ENCODE data around the gene SUN1. TPM values are rescaled to one million over a fixed set of nuclear protein-coding genes. Genes with fewer than 3 reads are reported as not detected.

Gene SUN1
- total and polyA plus RNA-seq, 9 of the 15 experiments (the other 6 are each of a cell fraction or from before 2014, with no cell fraction given): 36.8 to 132 (median 62.3) TPM

DNA sequence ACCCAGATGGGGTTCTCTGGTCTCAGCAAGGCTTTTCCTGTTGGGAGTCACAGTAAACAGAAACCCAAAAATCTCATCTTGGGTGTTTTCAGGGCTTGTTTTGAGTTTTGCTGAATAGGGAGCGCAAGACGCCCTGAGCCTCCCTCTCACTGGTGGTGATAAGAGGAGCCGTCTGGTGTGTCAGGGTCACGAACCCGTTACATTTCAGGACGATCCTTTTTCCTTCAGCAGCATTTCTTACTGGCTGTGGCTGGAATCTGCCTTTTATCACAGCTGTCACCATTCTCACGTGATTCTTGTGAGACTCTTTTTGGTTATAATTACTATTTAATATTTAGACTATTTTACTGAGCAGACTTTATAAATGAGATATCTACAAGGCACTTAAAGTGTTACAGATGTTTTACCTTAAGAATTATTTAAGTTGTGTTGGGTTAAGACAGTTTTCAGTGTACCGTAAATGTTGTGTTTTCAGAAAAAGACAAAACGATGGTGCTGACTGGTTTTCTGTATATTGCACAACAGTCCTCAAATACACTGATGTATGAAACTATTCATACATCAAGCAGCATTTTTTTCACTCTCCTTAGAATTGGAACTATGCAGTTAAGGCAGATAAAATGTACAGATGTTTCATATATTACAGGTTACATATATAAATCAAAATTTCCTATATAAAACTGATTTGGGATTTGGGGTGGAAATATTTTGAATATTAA, 41.9 kb downstream of the SUN1 start (continued):
- TF ChIP-seq, protein P1, sequence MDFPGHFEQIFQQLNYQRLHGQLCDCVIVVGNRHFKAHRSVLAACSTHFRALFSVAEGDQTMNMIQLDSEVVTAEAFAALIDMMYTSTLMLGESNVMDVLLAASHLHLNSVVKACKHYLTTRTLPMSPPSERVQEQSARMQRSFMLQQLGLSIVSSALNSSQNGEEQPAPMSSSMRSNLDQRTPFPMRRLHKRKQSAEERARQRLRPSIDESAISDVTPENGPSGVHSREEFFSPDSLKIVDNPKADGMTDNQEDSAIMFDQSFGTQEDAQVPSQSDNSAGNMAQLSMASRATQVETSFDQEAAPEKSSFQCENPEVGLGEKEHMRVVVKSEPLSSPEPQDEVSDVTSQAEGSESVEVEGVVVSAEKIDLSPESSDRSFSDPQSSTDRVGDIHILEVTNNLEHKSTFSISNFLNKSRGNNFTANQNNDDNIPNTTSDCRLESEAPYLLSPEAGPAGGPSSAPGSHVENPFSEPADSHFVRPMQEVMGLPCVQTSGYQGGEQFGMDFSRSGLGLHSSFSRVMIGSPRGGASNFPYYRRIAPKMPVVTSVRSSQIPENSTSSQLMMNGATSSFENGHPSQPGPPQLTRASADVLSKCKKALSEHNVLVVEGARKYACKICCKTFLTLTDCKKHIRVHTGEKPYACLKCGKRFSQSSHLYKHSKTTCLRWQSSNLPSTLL (IDR thresholded peaks at IDR 0.05): peak; percentile 17; the same call in 1 of the 2 replicates
- peak; percentile 85 for TF ChIP-seq MEIS2 (IDR thresholded peaks at IDR 0.05; ENCODE audit: partially characterized antibody)
- no peak for TF ChIP-seq MTA2 (IDR thresholded peaks at IDR 0.05; ENCODE audit: low read depth)
- no peak for TF ChIP-seq ELF1 (tag; IDR thresholded peaks at IDR 0.05)
- TF ChIP-seq, protein P2, sequence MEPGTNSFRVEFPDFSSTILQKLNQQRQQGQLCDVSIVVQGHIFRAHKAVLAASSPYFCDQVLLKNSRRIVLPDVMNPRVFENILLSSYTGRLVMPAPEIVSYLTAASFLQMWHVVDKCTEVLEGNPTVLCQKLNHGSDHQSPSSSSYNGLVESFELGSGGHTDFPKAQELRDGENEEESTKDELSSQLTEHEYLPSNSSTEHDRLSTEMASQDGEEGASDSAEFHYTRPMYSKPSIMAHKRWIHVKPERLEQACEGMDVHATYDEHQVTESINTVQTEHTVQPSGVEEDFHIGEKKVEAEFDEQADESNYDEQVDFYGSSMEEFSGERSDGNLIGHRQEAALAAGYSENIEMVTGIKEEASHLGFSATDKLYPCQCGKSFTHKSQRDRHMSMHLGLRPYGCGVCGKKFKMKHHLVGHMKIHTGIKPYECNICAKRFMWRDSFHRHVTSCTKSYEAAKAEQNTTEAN (CRISPR knock-in tag; IDR thresholded peaks at IDR 0.05): no peak
- TF ChIP-seq CBX5 (IDR thresholded peaks at IDR 0.05; ENCODE audit: borderline replicate concordance, low read depth): no peak
- TF ChIP-seq, protein P3, sequence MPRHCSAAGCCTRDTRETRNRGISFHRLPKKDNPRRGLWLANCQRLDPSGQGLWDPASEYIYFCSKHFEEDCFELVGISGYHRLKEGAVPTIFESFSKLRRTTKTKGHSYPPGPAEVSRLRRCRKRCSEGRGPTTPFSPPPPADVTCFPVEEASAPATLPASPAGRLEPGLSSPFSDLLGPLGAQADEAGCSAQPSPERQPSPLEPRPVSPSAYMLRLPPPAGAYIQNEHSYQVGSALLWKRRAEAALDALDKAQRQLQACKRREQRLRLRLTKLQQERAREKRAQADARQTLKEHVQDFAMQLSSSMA (CRISPR knock-in tag; IDR thresholded peaks at IDR 0.05): no peak
- no peak for TF ChIP-seq TCFL5 (CRISPR knock-in tag; conservative IDR thresholded peaks at IDR 0.05)
- TF ChIP-seq FOXJ3 (CRISPR knock-in tag; IDR thresholded peaks at IDR 0.05): no peak
- no peak for TF ChIP-seq ZSCAN32 (CRISPR knock-in tag; IDR thresholded peaks at IDR 0.05)
- no peak for TF ChIP-seq ARHGAP35 (IDR thresholded peaks at IDR 0.05; ENCODE audit: partially characterized antibody)
- TF ChIP-seq ZFP36 (IDR thresholded peaks at IDR 0.05; ENCODE audit: low read depth, low read length, partially characterized antibody): no peak
- no peak for TF ChIP-seq SMC3 (conservative IDR thresholded peaks at IDR 0.05; ENCODE audit: insufficient read depth, low read depth, low read length)
- TF ChIP-seq SMARCA5 (IDR thresholded peaks at IDR 0.05): no peak
- TF ChIP-seq NFE2 (IDR thresholded peaks at IDR 0.05; ENCODE audit: low read depth): no peak
- peak in 1 of 3 experiments; percentile 6 for TF ChIP-seq YY1 (IDR thresholded peaks at IDR 0.05; ENCODE audit: borderline replicate concordance in 1 of 3, control insufficient read depth in 1 of 3, extremely low read depth in 1 of 3, insufficient read depth in 3 of 3, insufficient read length in 1 of 3, insufficient replicate concordance in 2 of 3, low read depth in 1 of 3, low read length in 2 of 3)
